Dermis blood vessel endothelial cell (primary cell): Measurements from ENCODE around the gene INPP4A. TPM values are rescaled to one million over a fixed set of nuclear protein-coding genes. Genes with fewer than 3 reads are reported as not detected.
"Not testable (repeated sequence)": the region's sequence is repeated elsewhere in the genome, so short reads cannot be mapped to it uniquely, and the experiment has no call there.

Experiments
- DNase-seq: peaks from one replicate; pipeline ENCODE4 v3.0.0; 2010
- total RNA-seq: library from RNA; depleted of rRNA; stranded (reverse); fragments of >200 nt; gene quantifications from 2 replicates; pipeline ENCODE4 v1.2.3, GENCODE V29; 2014

INPP4A gene
- total RNA-seq = 41.9 and 55.7 TPM in 2 replicates

- peak; percentile 81 for DNase-seq
Observed at GRCh38 chr2:98444436-98445176, at the start of gene INPP4A. INPP4A (plus strand) TSS chr2:98444858; CDS start chr2:98520049, 75,191 bp downstream.

DNA sequence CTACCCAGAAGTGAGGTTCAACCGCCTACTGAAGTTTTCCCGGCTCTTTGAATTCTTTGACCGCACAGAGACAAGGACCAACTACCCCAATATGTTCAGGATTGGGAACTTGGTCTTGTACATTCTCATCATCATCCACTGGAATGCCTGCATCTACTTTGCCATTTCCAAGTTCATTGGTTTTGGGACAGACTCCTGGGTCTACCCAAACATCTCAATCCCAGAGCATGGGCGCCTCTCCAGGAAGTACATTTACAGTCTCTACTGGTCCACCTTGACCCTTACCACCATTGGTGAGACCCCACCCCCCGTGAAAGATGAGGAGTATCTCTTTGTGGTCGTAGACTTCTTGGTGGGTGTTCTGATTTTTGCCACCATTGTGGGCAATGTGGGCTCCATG is 48.7 kb upstream of the INPP4A start:
- no peak for DNase-seq

DNA sequence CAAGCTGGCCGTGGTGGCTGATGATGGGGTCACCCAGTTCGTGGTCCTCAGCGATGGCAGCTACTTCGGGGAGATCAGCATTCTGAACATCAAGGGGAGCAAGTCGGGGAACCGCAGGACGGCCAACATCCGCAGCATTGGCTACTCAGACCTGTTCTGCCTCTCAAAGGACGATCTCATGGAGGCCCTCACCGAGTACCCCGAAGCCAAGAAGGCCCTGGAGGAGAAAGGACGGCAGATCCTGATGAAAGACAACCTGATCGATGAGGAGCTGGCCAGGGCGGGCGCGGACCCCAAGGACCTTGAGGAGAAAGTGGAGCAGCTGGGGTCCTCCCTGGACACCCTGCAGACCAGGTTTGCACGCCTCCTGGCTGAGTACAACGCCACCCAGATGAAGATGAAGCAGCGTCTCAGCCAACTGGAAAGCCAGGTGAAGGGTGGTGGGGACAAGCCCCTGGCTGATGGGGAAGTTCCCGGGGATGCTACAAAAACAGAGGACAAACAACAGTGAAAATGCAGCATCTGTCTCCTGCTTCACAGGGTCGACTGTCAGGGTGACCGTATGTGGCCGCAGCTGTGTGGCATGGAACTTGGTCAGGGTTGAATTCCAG is 47.8 kb upstream of the INPP4A start:
- no peak for DNase-seq

DNA sequence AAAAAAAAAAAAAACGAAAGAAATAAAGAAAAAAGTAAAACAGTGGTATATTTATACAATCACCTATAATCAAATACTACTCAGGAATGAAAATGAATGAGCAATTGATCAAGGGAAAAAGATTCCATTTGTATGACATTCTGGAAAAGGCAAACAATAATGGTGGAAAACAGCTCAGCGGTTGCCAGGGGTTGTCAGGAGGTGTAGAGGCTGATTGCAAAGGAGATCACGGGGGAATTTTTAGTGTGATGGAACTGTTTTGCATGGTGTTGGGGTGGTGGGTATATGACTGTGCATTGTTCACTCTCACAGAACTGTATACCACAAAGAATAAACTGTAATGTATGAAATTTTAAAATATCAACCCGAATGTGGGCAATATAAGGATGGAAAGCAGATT is 45.5 kb upstream of the INPP4A start:
- DNase-seq = no peak

- DNase-seq = no peak
Observed at GRCh38 chr2:98403878-98404277, 40.8 kb upstream of the INPP4A start.

GRCh38 chr2:98404556-98405250 is 40.0 kb upstream of the INPP4A start:
- DNase-seq = no peak

- DNase-seq = no peak
Observed at GRCh38 chr2:98405301-98405700, 39.4 kb upstream of the INPP4A start.

GRCh38 chr2:98408155-98408554 is 36.5 kb upstream of the INPP4A start:
- DNase-seq = no peak

GRCh38 chr2:98412751-98413458 is 31.8 kb upstream of the INPP4A start:
- DNase-seq = peak; percentile 85

DNA sequence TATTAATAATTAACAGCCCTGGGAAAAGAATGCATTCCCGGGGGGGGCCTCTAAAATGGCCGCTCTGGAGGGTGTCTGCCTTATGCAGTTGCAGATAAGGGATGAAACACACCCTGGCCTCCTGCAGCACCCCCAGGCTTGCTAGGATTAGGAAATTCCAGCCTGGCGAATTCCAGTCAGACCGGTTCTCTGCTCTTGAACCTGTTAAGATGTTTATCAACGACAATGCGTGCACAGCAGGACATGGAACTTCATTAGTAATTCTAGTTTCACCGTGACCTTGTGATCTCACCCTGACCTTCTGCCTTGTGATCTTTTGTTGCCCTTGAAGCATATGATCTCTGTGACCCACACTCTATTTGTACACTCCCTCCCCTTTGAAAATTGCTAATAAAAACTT is 30.4 kb upstream of the INPP4A start:
- not testable (repeated sequence) for DNase-seq

DNA sequence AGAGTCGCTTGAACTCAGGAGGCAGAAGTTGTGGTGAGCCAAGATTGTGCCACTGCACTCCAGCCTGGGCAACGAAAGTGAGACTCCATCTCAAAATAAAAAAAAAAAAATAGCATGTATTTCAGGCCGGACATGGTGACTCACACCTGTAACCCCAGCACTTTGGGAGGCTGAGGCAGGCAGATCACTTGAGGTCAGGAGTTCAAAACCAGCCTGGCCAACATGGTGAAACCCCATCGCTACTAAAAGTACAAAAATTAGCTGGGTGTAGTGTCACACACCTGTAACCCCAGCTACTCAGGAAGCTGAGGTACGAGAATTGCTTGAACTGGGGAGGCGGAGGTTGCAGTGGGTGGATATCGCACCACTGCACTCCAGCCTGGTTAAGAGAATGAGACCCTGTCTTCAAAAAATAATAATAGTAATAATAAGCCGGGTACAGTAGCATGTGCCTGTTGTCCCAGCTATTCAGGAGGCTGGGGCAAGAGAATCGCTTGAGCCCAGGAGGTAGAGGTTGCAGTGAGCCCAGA is 28.9 kb upstream of the INPP4A start:
- DNase-seq = not testable (repeated sequence)

DNA sequence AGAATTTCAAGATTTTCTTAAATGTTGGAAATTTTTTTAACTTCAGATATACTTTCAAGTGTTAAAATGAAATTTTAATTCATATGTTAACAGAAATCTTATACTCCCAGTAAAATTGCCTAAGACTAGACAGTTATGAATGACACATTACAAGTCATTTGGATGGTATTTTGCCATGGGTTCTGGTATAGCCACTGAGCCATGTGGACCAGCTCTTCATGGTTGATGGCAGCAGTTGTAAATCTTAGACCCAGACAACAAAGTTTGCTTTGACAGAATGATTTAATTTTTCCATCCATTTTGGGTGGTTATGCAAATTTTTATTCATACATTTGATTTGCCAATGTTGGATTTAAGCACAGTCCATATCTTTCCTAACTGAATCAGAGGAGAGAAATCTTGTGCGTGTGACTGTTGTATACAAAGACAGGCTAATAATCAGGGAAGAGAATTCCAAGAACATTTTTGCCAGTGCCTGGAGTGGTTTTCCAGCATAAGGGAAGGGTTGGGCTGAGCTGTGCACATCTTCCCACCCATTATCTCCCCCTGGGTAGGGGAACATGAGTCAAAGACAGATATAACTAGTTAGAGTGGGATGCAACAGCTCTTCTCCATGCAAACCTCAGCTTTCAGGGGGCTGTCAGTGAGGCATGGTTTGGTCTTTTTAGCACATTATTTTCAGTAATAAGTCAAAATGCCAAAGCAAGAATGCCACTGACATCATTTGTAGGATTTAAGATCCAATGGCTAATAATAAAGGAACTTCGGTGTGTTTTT is 28.1 kb upstream of the INPP4A start:
- DNase-seq = no peak

- DNase-seq = no peak
Observed at GRCh38 chr2:98419544-98419943, 25.1 kb upstream of the INPP4A start.

GRCh38 chr2:98419977-98420725 is 24.5 kb upstream of the INPP4A start:
- peak; percentile 43 for DNase-seq

DNA sequence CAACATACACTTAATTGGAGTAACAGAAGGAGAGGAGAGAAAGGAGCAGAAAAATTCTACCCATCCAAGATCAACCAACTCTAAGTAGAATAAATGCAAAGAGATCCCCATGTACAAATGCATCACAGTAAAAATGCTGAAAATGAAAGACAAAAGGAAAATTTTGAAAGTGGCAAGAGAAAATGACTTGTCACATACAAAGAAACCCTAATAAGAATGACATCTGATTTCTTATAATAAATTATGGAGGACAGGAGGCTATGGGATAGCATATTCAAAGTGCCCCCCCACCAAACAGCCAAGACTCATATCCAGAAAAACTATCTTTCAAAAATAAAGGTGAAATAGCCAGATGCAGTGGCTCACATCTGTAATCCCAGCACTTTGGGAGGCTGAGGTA is 22.2 kb upstream of the INPP4A start:
- no peak for DNase-seq

DNA sequence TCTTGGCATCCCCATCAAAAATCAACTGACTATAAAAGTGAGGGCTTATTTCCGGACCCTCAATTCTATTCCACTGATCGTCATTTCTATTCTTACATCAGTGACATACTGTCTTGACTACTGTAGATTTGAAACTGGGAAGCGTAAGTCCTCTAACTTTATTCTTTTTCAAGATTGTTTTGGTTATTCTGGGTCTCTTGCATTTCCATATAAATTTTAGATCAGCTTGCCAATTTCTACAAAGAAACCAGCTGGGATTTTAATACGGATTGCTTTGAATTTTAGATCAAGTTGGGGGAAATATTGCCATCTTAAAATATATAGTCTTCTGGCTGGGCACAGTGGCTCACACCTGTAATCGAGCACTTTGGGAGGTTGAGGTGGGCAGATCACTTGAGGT is 17.9 kb upstream of the INPP4A start:
- no peak for DNase-seq

- no peak for DNase-seq
Observed at GRCh38 chr2:98432145-98432544, 12.5 kb upstream of the INPP4A start.

DNA sequence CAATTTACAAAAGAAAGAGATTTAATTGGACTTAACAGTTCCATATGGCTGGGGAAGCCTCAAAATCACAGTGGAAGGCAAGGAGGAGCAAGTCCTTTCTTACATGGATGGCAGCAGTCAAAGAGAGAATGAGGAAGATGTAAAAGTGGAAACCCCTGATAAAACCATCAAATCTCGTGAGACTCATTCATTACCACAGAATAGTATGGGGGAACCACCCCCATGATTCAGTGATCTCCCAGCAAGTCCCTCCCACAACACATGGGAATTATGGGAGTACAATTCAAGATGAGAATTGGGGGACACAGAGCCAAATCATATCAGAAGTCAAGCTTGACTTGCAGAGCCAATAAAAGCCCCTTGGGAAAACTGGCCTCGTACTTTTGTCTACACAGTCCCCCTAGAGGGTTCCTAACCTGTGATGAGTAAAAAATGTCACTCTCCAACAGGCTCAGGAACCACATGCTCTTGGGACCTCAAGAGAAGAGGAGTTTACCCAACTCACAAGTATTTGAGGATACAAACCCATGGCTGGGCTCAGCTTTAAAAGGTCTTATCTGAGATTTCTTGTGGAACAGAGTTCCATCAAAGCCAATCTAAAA is 11.2 kb upstream of the INPP4A start:
- DNase-seq = no peak

DNA sequence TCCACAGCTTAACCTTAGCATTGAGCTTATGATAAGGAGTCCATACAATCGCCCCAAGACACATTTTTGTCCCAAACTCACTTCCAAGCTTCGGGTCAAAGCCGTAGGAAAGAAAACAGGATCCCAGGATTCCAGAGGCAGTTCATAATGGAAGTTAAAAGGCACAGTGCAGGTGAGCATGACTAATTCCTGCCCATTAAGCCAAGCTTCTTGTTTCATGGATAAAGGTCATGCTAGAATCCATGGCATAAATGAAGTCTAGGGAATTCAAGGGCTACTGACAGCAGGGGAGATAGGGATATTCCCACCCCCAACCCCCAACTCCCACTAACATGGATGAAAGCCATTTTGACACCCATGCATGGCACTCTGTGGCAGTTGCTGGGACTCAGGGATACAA is 10.2 kb upstream of the INPP4A start:
- no peak for DNase-seq

DNA sequence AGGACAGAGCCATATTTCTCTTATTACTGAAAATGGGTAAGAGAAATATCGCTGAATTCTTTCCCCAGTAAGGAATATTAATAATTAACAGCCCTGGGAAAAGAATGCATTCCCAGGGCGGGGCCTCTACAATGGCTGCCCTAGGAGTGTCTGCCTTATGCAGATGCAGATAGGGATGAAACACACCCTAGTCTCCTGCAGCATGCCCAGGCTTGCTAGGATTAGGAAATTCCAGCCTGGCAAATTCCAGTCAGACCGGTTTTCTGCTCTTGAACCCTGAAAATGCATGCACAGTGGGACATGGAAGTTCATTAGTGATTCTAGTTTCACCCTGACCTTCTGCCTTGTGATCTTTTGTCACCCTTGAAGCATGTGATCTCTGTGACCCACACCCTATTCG is 9.0 kb upstream of the INPP4A start:
- not testable (repeated sequence) for DNase-seq

DNA sequence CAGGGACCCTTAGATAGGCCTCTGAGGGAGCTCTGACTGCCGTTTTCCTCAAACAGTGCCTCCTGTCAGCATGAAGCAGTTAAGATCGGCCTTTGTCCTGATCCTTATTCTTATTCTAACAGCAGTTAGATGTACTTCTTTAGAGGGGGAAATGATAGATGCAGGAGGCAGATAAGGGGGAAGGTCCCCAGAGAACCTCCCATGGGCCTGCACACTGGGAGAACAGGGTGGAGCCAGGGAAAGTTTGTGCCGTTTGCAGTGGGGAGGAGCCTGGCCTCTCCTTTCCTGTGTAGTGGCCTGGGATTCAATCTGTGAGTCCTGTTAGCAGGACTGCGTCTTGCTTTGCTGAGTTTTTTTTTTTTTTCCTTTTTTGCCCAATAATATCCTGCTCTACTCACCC is 7.9 kb upstream of the INPP4A start:
- no peak for DNase-seq
